ENCODE data around the gene FADS3.

GRCh38 chr11:61854966-61855714 lies 36.2 kb downstream of the FADS3 start:
- TF ChIP-seq, protein P1, sequence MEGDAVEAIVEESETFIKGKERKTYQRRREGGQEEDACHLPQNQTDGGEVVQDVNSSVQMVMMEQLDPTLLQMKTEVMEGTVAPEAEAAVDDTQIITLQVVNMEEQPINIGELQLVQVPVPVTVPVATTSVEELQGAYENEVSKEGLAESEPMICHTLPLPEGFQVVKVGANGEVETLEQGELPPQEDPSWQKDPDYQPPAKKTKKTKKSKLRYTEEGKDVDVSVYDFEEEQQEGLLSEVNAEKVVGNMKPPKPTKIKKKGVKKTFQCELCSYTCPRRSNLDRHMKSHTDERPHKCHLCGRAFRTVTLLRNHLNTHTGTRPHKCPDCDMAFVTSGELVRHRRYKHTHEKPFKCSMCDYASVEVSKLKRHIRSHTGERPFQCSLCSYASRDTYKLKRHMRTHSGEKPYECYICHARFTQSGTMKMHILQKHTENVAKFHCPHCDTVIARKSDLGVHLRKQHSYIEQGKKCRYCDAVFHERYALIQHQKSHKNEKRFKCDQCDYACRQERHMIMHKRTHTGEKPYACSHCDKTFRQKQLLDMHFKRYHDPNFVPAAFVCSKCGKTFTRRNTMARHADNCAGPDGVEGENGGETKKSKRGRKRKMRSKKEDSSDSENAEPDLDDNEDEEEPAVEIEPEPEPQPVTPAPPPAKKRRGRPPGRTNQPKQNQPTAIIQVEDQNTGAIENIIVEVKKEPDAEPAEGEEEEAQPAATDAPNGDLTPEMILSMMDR (IDR thresholded peaks at IDR 0.05): no peak
- TF ChIP-seq POLR2AphosphoS5 (IDR thresholded peaks at IDR 0.05) (no peak), POLR2A (IDR thresholded peaks at IDR 0.05) (no peak)

All from upper lobe of left lung (tissue), 4 donors.